BE2C (cell line): ENCODE data around the gene PRAC2.

ENCODE experiments used
- DNase-seq: peaks from one replicate; pipeline ENCODE4 v3.0.0-alpha.2; 2020
- H3K27me3 ChIP-seq: fragments of 250-450 bp; sonication (Bioruptor Pico); 2 replicates; pipeline ENCODE4 v1.5.1; 2020; ENCODE audit warnings: mild to moderate bottlenecking
- H3K36me3 ChIP-seq: fragments of 250-450 bp; sonication (Bioruptor Pico); 2 replicates; pipeline ENCODE4 v1.5.1; 2020; ENCODE audit warnings: mild to moderate bottlenecking
- H3K4me1 ChIP-seq: fragments of 250-450 bp; sonication (Bioruptor Pico); 2 replicates; pipeline ENCODE4 v1.5.1; 2020
- H3K4me3 ChIP-seq: 2 replicates; pipeline ENCODE4 v1.5.1; 2011; ENCODE audit warnings: low read depth, low read length
- H3K9me3 ChIP-seq: fragments of 250-450 bp; sonication (Bioruptor Pico); 2 replicates; pipeline ENCODE4 v1.5.1; 2020
- CTCF ChIP-seq: IDR thresholded peaks from 2 replicates; pipeline ENCODE4 v1.5.1; 2012; ENCODE audit warnings: mild to moderate bottlenecking, low read depth, low read length

PRAC2 gene

GRCh38 chr17:48752399-48753288 lies 29.7 kb downstream of the PRAC2 start:
- H3K9me3 ChIP-seq: no peaks in the 10 kb centered on the region
- no peaks in the 10 kb centered on the region for H3K36me3 ChIP-seq
- TF ChIP-seq CTCF: no peak
- peaks cover 98% of the 10 kb centered on the region for H3K27me3 ChIP-seq
- H3K4me1 ChIP-seq: no peaks in the 10 kb centered on the region
- no peak overlapping the region for H3K4me3 ChIP-seq
- no peak for DNase-seq

- H3K27me3 ChIP-seq: peaks cover 96% of the 10 kb centered on the region
- H3K9me3 ChIP-seq: no peaks in the 10 kb centered on the region
- DNase-seq: no peak
- no peaks in the 10 kb centered on the region for H3K36me3 ChIP-seq
- H3K4me1 ChIP-seq: no peaks in the 10 kb centered on the region
- H3K4me3 ChIP-seq: no peak overlapping the region
- no peak for TF ChIP-seq CTCF
Observed at GRCh38 chr17:48753794-48754499, 31.0 kb downstream of the PRAC2 start.

- no peak for TF ChIP-seq CTCF
- Histone ChIP-seq H3K36me3 (no peaks in the 10 kb centered on the region), H3K9me3 (no peaks in the 10 kb centered on the region), H3K27me3 (peaks cover 96% of the 10 kb centered on the region), H3K4me3 (no peak overlapping the region), H3K4me1 (no peaks in the 10 kb centered on the region)
- no peak for DNase-seq
Observed at GRCh38 chr17:48754500-48755261, 31.7 kb downstream of the PRAC2 start.

GRCh38 chr17:48755356-48755755 lies 32.4 kb downstream of the PRAC2 start:
- Histone ChIP-seq H3K4me3 (no peak overlapping the region), H3K4me1 (no peaks in the 10 kb centered on the region), H3K36me3 (no peaks in the 10 kb centered on the region), H3K27me3 (peaks cover 94% of the 10 kb centered on the region), H3K9me3 (no peaks in the 10 kb centered on the region)
- no peak for DNase-seq
- no peak for TF ChIP-seq CTCF

- no peak for DNase-seq
- Histone ChIP-seq H3K4me1 (no peaks in the 10 kb centered on the region), H3K36me3 (no peaks in the 10 kb centered on the region), H3K9me3 (no peaks in the 10 kb centered on the region), H3K4me3 (no peak overlapping the region), H3K27me3 (peaks cover 94% of the 10 kb centered on the region)
- TF ChIP-seq CTCF: no peak
Observed at GRCh38 chr17:48756830-48757251, 33.9 kb downstream of the PRAC2 start.
